Occipital lobe (tissue), 3 donors: ENCODE measurements around the gene DYNLT2B. TPM values are rescaled to one million over a fixed set of nuclear protein-coding genes. Genes with fewer than 3 reads are reported as not detected.
"Not testable (repeated sequence)": the region's sequence is repeated elsewhere in the genome, so short reads cannot be mapped to it uniquely, and the experiment has no call there.

Experiments
- DNase-seq: peaks from one replicate; lab custom pipeline; 2025; lab: John Stamatoyannopoulos, UW
- small RNA-seq: library from RNA; depleted of rRNA; stranded (forward); fragments of <200 nt; gene quantifications from one replicate; pipeline ENCODE3, GENCODE V24; 2014
- total RNA-seq: library from RNA; depleted of rRNA; stranded (reverse); fragments of >200 nt; gene quantifications from one replicate; pipeline ENCODE4 v1.2.3, GENCODE V29; 2014

The DYNLT2B gene
- total RNA-seq, 1 donor from 2014 or later, result 33.8 TPM

DNA sequence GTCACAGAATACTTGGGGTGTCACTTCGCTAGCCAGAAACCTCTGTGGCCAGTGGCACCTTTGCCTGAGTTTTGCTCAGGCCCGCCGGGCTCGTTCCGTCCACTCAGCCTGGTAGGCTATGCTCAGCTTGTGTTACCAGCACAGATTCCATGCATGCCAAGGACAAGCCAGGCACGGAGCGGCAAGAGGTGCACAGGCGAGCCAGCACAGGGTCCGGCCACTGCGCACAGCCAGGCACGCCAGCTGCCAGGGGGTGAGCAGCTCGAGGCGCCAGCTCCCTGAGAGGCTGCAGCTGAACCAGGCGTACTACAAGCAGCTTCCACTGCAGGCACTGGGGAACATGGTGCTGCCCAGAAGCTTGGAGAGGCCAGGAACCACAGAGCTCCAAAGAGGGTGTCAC lies 45.2 kb downstream of the DYNLT2B start:
- no peak for DNase-seq

DNA sequence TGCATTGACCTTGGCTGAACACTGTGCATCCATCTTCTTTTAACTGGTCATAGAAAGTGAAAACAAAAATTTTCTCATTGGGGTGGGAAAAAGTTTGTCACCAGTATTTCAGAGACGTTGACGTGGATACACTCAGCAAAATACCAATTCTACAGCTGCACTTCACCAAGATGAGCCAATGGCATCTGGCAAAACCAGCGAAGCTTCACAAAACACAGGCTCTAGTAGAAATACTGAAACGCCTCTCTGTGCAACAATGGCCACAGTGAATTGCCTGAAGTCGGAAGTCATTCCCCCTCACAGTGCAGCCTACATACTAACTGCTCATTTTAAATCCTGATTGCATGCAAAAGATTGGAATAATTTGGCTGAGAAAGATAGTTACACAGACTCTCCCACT lies 47.5 kb downstream of the DYNLT2B start:
- no peak for DNase-seq

DNA sequence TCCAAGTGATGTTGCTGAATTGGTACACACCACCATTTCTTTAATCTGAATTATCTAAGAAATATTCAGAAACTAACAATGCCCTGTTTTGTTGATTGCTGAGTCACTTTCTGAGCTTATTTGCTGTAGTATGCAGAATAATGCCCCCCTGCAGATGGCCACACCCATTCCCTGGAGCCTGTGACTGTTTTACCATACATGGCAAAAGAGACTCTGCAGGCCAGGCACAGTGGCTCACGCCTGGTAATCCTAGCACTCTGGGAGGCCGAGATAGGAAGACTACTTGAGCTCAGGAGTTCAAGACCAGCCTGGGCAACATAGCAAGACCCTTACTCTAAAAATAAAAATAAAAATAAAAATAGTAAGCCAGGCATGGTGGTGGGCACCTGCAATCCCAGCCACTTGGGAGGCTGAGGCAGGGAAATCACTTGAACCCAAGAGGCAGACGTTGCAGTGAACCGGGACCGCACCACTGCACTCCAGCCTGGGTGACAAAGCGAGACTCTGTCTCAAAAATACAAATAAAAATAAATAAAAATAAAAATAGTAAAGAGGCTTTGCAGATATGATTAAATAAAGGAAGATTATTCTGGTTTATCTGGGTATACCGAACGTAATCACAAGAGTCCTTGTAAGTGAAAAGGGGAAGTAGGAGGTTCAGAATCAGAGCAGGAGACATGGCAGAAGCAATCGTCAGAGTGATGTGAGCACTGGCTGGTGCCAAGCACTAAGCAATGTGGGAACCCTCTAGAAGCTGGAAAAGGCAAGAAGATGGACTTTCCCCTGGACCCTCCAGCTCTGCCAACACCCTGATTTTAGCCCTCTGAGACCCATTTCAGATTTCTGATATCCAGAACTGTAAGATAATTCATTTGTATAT lies 49.5 kb downstream of the DYNLT2B start:
- DNase-seq, result no peak

DNA sequence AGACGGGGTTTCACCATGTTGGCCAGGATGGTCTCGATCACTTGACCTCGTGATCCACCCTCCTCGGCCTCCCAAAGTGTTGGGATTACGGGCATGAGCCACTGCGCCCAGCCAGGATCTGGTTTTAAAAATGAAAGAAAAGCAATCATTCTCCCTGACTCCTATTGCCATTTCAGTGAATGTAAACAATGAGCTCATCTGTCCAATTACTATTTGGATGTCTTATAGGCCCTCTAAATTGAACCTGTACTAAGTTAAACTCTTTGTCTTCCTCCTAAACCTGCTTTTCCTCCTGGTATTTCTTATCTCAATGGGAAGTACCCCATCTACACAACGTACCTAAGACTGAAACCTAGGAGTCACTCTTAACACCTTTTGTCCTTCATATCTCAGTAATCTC lies 54.2 kb downstream of the DYNLT2B start:
- DNase-seq, result no peak

DNA sequence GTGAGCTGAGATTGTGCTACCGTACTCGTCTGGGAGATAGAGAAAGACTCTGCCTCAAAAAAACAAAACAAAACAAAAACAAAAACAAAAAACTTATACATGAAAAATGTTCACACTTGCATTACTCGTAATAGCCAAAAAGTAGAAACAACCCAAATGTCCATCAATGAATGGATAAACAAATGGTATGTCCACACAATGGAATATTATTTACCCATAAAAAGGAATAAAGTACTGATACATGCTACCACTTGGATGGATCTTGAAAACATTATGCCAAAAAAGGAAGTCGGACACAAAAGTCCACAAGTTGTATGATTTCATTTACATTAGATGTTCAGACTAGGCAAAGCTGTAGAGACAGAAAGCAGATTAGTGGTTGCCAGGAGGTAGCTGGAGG lies 57.3 kb downstream of the DYNLT2B start:
- no peak for DNase-seq

DNA sequence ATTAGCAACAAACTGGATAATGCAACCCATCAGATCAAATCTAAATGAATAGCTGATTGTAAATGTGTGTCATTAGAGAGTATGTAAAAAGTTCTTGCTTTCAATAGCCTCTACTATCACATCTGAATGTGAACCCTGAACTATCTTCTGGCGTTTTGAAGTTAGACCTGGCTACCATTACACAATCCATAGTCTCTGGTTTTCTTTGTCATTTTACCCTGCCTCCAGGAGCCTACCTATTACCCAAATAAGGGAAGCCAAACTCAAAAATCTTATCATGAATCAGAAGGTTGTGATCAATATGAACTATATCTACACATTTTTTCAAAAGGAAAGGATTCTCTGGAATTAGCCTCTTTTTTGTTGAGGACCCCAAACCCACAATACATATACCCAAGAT lies 62.3 kb downstream of the DYNLT2B start:
- DNase-seq, result no peak

DNA sequence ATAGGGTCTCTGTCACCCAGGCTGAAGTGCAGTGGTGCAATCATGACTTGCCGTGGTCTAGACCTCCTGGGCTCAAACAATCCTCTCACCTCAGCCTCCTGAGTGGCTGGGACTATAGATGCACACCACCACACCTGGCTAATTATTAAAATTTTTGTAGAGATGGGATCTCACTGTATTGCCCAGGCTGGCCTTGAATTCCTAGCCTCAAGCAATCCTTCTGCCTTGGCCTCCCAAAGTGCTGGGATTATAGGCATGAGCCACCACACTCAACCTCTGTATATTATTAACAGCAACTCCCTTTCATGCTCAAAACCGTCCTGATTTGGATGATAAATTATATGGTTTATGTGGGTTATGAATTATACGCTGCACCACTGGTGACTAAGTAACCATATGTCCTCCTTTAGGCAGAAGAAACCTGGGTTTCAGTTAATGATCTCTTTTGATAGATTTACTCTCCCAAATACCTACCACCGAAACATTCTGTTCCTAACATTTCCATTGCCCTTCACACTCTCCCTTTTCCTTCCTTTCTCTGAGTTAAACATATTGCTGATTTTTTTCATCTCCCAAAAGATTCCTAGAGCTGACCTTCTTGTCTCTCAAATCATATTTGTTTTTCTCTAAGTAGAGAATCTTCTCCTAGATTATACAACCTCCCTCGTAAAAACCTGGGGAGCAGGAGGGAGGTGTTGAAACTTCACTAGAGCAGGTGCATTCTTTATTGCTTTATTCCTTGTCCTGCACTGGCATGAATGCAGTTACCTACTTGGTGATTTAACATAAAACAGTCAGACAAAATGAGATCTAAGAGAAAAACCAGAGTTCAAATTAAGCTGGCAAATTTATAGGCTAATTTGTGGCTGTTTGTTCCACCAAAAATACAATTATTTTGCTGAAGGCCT lies 63.4 kb downstream of the DYNLT2B start:
- no peak for DNase-seq

DNA sequence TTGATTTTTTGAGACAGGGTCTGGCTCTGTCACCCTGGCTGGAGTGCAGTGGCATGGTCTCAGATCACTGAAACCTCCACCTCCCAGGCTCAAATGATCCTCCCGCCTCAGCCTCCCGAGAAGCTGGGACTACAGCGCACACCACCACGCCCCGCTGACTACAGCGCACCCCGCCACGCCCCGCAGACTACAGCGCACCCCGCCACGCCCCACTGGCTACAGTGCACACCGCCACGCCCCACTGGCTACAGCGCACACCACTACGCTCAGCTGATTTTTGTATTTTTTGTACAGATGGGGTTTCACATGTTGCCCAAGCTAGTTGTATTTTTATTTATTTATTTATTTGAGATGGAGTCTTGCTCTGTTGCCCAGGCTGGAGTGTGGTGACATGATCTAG lies 66.1 kb downstream of the DYNLT2B start:
- no peak for DNase-seq

DNA sequence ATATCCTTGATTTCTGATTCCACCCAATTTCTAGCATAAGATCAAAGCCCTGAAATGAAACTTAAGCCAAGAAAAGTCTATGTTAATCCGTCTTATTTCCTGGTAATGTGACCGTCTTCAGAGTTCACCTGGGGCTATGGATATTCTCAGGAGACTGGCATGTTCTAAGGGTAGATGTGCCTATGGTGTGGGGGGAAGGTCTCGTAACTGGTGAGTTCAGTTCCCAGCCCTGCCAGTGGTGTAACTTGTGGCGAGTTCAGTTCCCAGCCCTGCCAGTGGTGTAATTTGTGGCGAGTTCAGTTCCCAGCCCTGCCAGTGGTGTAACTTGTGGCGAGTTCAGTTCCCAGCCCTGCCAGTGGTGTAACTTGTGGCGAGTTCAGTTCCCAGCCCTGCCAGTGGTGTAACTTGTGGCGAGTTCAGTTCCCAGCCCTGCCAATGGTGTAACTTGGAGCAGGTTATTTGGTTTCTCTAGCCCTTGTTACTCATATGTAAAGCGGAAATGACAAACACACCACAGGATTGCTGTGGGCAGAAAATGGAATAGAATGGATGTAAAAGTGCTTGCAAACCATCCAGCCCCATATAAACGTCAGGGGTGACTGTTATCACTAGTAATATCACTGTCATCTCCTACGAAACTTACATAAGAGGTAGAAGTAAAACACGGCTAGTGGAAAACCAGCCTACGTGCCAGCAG lies 71.3 kb downstream of the DYNLT2B start:
- DNase-seq, result no peak

DNA sequence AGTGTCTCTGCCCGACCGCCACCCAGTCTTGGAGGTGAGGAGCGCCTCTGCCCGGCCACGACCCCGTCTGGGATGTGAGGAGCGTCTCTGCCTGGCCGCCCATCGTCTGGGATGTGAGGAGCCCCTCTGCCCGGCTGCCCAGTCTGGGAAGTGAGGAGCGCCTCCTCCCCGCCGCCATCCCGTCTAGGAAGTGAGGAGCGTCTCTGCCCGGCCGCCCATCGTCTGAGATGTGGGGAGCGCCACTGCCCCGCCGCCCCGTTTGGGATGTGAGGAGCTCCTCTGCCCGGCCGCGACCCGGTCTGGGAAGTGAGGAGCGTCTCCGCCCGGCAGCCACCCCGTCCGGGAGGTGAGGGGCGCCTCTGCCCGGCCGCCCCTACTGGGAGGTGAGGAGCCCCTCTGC lies 73.9 kb downstream of the DYNLT2B start:
- DNase-seq, result not testable (repeated sequence)

DNA sequence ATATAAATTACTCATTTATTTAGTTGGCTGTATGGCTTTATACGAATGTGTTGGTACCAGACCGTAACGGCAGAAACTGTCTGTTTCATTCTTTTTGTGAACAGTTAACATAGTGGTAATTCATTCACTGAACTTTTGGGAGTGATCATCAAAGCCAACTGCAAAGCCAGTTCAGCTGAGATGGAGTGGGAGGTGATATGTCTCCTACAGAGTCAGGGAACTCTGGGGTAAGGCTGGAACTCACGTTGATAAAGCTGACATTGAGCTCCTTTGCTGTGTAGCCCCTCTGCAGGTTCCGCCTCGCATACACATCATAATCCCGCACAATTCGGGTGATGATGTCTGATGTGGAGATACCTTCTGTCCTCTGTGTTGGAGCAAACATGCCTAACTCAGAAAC lies 76.3 kb downstream of the DYNLT2B start:
- DNase-seq, result no peak

Small RNA genes within 50 kb of the gene (small RNA-seq; reads per million reads assigned to genes)
- gene AC069257.2 (not detected), gene RNU6-910P (not detected)

Other genes starting within 250 kb of the DYNLT2B start
- 113 TPM for gene TFRC, start 236.2 kb downstream of the DYNLT2B start, total RNA-seq
- gene ZDHHC19, start 106.8 kb downstream of the DYNLT2B start, total RNA-seq, result not detected
- gene SLC51A, start 101.7 kb downstream of the DYNLT2B start, total RNA-seq, result not detected
- 18.6 TPM for gene PCYT1A, start 30.5 kb downstream of the DYNLT2B start, total RNA-seq
- not detected for gene TM4SF19, start 20.1 kb upstream of the DYNLT2B start, total RNA-seq
- gene UBXN7, start 114.2 kb upstream of the DYNLT2B start, total RNA-seq, result 65.0 TPM
- 25.9 TPM for gene RNF168, start 185.5 kb upstream of the DYNLT2B start, total RNA-seq
- not detected for gene SMCO1, start 197.1 kb upstream of the DYNLT2B start, total RNA-seq